Activated CD8-positive, alpha-beta memory T cell treated with anti-CD3 and anti-CD28 coated beads, Interleukin-2, amount 50 U/mL, for 1 hour (primary cell): Measurements from ENCODE around the gene RRP12.
"Not testable (repeated sequence)": the region's sequence is repeated elsewhere in the genome, so short reads cannot be mapped to it uniquely, and the experiment has no call there.

Experiments
- DNase-seq: peaks from one replicate; pipeline ENCODE4 v3.0.0-alpha.2; 2020; ENCODE audit errors: extremely low read depth

Gene RRP12

GRCh38 chr10:97406483-97406882 is 5.3 kb upstream of the RRP12 start:
- not testable (repeated sequence) for DNase-seq

DNA sequence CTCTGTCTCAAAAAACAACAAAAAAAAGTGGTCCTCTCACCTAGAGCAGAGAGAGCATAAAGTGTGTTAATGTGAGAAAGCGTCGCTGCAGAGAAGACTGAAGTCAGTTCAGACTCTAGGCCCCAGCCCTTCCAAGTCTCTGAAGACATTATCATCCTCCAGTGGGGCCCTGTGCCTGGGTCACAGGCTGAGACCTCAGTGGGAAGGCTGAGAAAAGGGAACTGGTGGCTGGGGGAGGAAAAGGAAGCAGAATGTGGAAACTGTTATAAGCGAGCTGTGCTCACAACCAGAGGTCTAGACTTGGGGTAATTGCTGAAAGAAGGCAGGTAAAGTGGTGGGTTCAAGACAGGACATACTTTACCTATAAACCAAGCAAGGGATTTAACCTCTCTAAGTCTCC is 4.9 kb upstream of the RRP12 start:
- no peak for DNase-seq

GRCh38 chr10:97404044-97404443 is 2.9 kb upstream of the RRP12 start:
- no peak for DNase-seq

DNA sequence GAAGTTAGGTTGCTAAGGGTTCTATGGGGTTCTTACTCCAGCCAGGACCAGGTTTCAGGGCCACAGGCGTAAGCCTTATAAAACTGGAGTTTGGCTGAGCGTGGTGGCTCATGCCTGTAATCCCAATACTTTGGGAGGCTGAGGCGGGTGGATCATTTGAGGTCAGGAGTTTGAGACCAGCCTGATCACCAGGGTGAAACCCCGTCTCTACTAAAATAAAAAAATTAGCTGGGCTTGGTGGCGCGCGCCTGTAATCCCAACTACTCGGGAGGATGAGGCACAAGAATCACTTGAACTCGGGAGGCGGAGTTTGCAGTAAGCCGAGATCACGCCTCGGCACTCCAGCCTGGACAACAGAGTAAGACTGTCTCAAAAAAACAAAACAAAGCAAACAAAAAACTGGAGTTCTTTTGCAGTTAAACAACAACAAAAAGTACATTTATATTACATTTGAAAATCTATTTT is 347 bp upstream of the RRP12 start:
- DNase-seq = no peak

DNA sequence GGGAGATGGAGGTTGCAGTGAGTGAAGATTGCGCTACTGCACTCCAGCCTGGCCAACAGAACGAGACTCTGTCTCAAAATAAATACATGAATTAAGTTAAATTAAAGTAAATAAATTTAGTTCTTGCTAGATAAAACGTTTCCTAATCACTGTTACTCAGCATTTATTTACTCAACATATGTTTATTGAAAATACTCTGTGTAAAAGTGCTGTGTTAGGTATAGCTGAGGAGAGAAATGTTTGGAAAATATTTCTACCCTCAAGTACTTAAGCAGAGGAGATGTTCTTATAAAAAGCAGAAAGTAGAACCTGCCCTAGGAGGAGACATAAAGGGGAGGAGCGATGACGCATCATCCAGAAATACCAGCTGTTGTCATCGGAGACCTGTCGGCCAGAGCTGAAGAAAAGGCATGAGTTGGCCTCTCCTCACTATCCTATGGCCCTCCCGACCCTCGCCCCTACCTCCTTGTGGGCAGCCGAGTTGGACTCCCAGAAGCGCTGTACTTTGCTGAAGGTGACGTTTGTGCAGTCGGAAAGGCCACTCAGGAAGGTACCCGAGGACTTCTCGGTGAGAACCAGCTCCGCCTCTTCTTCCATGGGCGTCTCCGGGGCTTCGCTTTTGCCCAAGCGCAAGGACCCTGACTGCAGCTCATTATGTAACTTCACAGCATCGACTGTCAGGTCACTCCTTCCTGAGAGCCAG is 1.1 kb downstream of the RRP12 start:
- DNase-seq = no peak

DNA sequence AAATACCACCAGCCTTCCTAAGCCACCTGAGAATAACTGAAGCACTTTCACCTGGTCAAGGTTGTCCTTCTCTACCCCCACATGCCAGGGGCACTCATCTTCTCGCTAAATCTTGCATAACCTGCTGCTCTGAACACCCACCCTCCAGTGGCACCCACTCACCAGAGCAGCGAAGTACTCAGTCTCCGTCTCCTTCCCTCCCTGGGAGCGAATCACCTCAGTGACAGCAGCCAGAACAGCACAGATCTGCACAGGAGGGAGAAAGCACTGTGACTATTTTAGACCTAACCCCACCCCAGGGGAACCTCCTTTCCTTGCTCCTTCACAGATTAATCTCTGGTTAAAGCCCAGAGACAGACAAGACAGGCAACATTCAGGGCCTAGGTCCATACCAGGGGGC is 5.1 kb downstream of the RRP12 start:
- DNase-seq = no peak

DNA sequence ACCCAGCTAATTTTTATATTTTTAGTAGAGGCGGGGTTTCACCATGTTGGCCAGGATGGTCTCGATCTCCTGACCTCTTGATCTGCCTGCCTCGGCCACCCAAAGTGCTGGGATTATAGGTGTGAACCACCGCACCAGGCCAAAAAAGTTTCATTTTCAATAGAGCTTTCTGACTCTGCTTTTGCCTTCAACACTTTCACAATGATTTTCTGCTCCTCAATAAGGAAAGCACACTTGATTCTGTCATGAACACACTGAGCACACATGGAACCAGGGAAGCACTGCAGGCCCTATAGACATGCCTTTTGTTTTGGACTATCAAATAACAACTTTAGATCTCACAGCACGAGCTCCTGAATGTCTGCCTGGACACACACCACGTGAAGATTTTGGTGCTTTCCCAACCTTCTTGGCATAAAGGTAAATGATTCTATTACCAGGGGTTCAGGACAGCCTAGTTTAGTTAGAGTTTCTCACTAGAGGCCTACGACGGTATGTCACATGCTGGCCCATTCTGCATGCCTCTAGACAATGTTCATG is 8.0 kb downstream of the RRP12 start:
- DNase-seq = no peak

DNA sequence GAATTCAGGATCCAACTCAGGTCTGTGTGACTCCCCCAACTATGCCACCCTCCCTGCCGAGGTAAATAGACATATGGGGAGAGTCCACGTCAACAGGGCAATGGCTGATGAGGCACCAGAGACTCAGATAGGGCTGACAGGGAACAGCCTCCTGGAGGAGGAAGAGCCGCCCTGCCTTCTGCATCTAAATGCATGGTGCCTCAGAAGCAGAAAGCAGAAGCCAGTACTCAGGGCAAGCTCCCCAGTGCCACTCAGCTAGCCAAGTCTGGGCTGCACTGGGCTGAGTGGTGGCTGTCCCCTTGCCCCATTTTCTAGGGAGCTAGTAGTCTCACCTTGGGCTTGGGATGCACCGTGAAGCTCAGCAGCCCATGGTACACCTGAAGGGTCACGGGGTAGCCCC is 11.0 kb downstream of the RRP12 start:
- DNase-seq = no peak

GRCh38 chr10:97388152-97388551 is 13.0 kb downstream of the RRP12 start:
- no peak for DNase-seq

- no peak for DNase-seq
These were observed 15.6 kb downstream of the RRP12 start for GRCh38 chr10:97385565-97385964.

DNA sequence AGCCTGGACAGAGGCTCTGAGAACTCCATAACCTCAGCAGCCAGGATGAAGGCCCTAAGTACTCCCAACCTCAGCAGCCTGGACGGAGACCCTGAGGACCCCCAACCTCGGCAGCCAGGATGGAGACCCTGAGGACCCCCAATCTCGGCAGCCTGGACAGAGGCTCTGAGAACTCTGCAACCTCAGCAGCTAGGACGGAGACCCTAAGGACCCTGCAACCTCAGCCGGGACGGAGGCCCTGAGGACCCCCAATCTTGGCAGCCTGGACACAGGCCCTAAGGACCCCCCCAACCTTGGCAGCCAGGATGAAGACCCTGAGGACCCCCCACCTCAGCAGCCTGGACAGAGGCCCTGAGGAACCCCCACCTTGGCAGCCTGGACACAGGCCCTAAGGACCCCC is 16.5 kb downstream of the RRP12 start:
- DNase-seq = no peak

DNA sequence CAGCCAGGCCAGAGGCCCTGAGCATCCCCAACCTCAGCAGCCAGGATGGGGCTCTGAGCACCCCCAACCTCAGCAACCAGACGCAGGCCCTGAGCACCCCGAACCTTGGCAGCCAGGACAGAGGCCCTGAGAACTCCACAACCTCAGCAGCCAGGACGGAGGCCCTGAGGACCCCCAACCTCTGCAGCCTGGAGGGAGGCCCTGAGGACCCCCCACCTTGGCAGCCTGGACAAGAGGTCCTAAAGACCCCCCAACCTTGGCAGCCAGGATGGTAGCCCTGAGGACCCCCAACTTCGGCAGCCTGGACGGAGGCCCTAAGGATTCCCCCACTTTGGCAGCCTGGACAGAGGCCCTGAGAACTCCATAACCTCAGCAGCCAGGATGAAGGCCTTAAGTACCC is 17.0 kb downstream of the RRP12 start:
- no peak for DNase-seq

DNA sequence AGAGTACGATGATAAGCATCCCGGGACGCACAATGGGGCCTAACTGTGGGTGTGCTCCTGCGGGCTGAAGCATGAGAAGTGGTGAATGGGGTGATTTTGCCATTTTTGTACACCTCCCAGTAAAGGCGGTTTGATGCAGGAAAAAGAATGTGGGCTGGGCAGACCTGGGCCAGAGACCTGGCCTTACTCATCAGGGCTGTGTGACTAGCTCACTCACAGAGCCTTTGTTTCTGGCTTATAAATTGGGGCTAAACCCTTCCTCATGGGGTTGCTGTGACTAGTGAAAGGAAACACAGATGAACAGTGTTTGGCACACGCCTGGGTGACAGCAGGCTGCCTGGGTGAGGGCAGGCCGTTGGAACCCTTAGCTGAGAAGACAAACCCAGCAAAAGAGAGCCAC is 18.0 kb downstream of the RRP12 start:
- no peak for DNase-seq

GRCh38 chr10:97381626-97382025 is 19.5 kb downstream of the RRP12 start:
- no peak for DNase-seq

DNA sequence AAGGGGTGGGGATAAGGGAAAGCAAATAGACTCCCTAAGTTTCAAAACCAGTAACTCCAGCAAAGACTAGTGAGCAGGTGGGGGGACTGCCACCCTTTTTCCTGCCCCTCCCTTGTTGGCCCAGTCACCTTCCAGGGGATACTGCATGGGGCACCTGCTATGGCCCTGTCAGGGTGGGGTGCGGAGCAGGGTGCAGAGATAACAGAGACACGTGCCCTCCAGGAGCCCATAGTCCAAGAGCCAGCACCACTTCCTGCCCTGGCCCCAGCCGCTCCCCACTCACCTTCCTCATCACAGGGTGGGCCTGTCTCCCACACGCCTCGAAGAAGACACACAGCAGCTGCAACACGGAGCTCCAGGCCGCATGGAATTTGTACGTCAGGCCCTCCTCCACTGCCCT is 20.6 kb downstream of the RRP12 start:
- no peak for DNase-seq

GRCh38 chr10:97378933-97379921 is 21.9 kb downstream of the RRP12 start:
- no peak for DNase-seq

- DNase-seq = no peak
These were observed 24.7 kb downstream of the RRP12 start for GRCh38 chr10:97376413-97376812.

DNA sequence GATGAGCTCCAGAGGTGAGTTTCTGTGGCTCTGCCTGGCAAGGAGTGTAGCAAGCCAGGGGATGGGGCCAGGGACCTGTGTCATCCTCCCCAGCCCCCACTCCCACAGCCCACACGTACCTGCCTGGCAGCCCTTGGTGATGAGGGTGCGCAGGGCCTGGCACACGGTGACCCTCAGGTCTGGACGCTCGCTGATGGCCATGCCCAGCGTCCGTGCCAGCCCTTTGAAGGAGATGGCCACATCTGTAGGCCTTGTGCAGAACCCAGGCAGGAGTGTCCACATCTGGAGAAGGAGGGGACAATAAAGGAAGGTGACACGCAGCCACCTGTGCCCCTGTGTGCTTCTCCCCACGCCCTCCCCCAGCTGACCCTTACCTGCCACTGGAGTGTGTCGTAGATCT is 27.7 kb downstream of the RRP12 start:
- DNase-seq = no peak

DNA sequence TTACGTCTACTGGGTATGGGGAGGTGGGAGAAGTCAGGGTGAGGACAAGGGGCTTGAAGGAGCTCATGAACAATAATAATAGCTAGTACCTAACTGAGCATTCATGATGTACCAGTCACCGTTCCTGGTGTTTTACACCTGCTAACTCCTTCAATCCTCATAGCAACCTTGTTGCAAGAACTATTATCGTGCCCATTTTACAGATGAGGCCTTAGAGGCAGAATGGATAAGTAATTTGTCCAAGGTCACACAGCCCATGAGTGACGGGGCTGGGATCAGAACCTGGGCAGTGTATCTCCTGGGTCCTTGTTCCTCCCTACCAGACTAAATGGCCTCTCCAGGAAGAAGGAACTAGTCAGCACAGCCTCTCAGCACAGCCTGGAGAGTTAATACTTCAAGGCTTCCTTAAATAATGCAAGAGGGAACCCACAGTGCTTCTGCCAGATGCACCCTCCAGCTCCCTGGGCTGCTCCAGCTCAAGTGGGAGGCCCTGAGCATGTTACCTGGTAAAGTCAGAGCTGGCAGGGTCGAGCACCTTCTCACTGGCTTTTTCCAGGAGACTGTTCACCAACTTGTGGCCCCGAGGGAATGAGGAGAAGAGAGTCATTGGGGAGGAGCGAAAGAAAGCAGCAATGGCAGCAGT is 28.8 kb downstream of the RRP12 start:
- no peak for DNase-seq

- DNase-seq = no peak
These were observed 29.4 kb downstream of the RRP12 start for GRCh38 chr10:97371696-97372095.

- DNase-seq = no peak
These were observed 34.0 kb downstream of the RRP12 start for GRCh38 chr10:97367126-97367649.

- DNase-seq = no peak
These were observed 34.6 kb downstream of the RRP12 start for GRCh38 chr10:97366572-97366971.
